Astrocyte of the cerebellum (primary cell): ENCODE data around the gene ANKRD2.

ENCODE experiments used
- DNase-seq: peaks from one replicate; pipeline ENCODE4 v3.0.0-alpha.2; 2011; ENCODE audit warnings: low read depth
- H3K4me3 ChIP-seq: 2 replicates; pipeline ENCODE4 v1.5.1; 2011; ENCODE audit warnings: mild to moderate bottlenecking, low read depth, low read length, moderate library complexity
- CTCF ChIP-seq: IDR thresholded peaks from 2 replicates; pipeline ENCODE4 v1.5.1; 2012; ENCODE audit warnings: low read length, low read depth, moderate library complexity, mild to moderate bottlenecking; ENCODE audit errors: missing control alignments
- in situ Hi-C: cut with HindIII; loops from 2 replicates; pipeline ENCODE4 v1.10.0; 2017; ENCODE audit warnings: low sequenced_read_pairs

The ANKRD2 gene

GRCh38 chr10:97587183-97587582, 14.6 kb downstream of the ANKRD2 start:
- DNase-seq = no peak

GRCh38 chr10:97589479-97589878, 16.9 kb downstream of the ANKRD2 start, which contains the start of gene C10orf62:
Gene C10orf62 (plus strand): TSS chr10:97589721. CDS start chr10:97589898, 177 bp downstream.
- TF ChIP-seq CTCF = no peak
- no peak within 1 kb of the TSS for H3K4me3 ChIP-seq
- no peak for DNase-seq
- in situ Hi-C loops = no loop called here

More at GRCh38 chr10:97587183-97587582, 14.6 kb downstream of the ANKRD2 start:
- no peak overlapping the region for H3K4me3 ChIP-seq
- in situ Hi-C loops = no loop called here
- no peak for TF ChIP-seq CTCF

- no peak for DNase-seq
- no peak for TF ChIP-seq CTCF
- in situ Hi-C loops = no loop called here
Measured at GRCh38 chr10:97590082-97590747, 17.6 kb downstream of the ANKRD2 start.

GRCh38 chr10:97590748-97591495, 18.3 kb downstream of the ANKRD2 start:
- no peak overlapping the region for H3K4me3 ChIP-seq
- TF ChIP-seq CTCF = no peak
- DNase-seq = no peak
- in situ Hi-C loops = no loop called here

More at GRCh38 chr10:97590082-97590747, 17.6 kb downstream of the ANKRD2 start:
- H3K4me3 ChIP-seq = no peak overlapping the region

GRCh38 chr10:97593421-97593820, 20.8 kb downstream of the ANKRD2 start:
- in situ Hi-C loops = no loop called here
- TF ChIP-seq CTCF = no peak
- no peak overlapping the region for H3K4me3 ChIP-seq
- DNase-seq = no peak

- H3K4me3 ChIP-seq = no peak overlapping the region
- peak; percentile 74 for DNase-seq
- in situ Hi-C loops = no loop called here
- TF ChIP-seq CTCF = no peak
Measured at GRCh38 chr10:97596101-97597082, 23.8 kb downstream of the ANKRD2 start.
